Measurements from ENCODE around the gene ATP5ME.

GRCh38 chr4:718460-718859 lies 44.4 kb upstream of the ATP5ME start:
- TF ChIP-seq CTCF (IDR thresholded peaks at IDR 0.05; ENCODE audit: low read depth, low read length, poor library complexity, severe bottlenecking) (no peak), EZH2phosphoT487 (IDR thresholded peaks at IDR 0.05; ENCODE audit: borderline replicate concordance, low read length) (no peak)

Data from DOHH2 (cell line).